DMS153 (cell line): ENCODE data around the gene SMARCE1.
A peak's percentile ranks its signal among the peaks of the same experiment; 100 is the strongest.

Source experiments
- DNase-seq: peaks from one replicate; lab custom pipeline; 2025; lab: John Stamatoyannopoulos, UW

SMARCE1 gene

GRCh38 chr17:40582328-40582901 is 65.2 kb downstream of the SMARCE1 start:
- DNase-seq, result peak; percentile 99

GRCh38 chr17:40580140-40580539 is 67.5 kb downstream of the SMARCE1 start:
- DNase-seq, result no peak

- DNase-seq, result no peak
Measured at GRCh38 chr17:40579471-40579870, 68.1 kb downstream of the SMARCE1 start.

DNA sequence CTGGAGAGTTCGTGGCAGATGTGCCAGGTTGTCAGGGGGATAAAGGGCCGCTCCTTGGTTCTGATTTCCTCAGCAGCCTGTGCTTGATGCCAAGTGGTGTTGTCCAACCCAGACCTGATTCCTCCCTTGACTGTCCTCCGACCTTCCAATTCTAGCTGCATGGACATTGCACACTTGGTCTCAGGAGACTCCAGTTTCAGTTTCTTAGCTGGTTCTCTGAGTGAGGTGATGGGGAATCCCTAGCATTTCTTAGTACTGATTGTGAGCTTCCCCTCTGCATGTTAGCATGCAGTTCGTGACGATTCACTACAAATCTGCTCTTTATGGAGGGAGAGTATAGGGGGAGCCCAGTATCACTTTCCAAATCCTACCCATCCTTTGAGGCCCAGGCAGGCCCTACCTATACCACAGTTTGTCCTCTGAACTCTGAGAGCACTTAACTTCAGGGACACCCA is 70.0 kb downstream of the SMARCE1 start:
- no peak for DNase-seq

GRCh38 chr17:40576113-40576740 is 71.4 kb downstream of the SMARCE1 start:
- DNase-seq, result no peak
